ENCODE measurements around the gene HTR3E.

DNA sequence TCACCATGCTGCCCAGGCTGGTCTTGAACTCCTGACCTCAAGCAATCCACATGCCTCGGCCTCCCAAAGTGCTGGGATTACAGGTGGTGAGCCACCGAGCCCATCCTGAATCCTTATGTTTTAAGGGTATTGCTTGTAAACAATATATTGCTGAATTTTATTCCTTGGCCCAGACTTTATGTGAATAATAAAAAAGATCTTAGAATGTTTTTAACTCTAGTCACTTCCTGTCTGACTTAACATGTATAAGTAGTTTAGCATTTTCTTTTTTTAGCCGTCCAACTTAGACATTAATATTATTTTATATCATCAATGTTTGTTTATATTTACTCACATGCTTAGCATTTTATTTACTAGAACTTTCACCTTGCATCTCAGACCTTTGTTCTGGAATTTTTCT lies 29.1 kb downstream of the HTR3E start:
- TF ChIP-seq, protein P1, sequence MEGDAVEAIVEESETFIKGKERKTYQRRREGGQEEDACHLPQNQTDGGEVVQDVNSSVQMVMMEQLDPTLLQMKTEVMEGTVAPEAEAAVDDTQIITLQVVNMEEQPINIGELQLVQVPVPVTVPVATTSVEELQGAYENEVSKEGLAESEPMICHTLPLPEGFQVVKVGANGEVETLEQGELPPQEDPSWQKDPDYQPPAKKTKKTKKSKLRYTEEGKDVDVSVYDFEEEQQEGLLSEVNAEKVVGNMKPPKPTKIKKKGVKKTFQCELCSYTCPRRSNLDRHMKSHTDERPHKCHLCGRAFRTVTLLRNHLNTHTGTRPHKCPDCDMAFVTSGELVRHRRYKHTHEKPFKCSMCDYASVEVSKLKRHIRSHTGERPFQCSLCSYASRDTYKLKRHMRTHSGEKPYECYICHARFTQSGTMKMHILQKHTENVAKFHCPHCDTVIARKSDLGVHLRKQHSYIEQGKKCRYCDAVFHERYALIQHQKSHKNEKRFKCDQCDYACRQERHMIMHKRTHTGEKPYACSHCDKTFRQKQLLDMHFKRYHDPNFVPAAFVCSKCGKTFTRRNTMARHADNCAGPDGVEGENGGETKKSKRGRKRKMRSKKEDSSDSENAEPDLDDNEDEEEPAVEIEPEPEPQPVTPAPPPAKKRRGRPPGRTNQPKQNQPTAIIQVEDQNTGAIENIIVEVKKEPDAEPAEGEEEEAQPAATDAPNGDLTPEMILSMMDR (IDR thresholded peaks at IDR 0.05; ENCODE audit: insufficient read depth, low read length, poor library complexity, severe bottlenecking): no peak
- no peak for TF ChIP-seq EZH2phosphoT487 (conservative IDR thresholded peaks at IDR 0.05; ENCODE audit: low read length)
